Hepatic stellate cell (primary cell): ENCODE measurements around the gene RTN4RL2.
A peak's percentile ranks its signal among the peaks of the same experiment; 100 is the strongest.

Source experiments
- DNase-seq: peaks from one replicate; pipeline ENCODE4 v3.0.0; 2011; ENCODE audit warnings: low spot score

RTN4RL2 gene

DNA sequence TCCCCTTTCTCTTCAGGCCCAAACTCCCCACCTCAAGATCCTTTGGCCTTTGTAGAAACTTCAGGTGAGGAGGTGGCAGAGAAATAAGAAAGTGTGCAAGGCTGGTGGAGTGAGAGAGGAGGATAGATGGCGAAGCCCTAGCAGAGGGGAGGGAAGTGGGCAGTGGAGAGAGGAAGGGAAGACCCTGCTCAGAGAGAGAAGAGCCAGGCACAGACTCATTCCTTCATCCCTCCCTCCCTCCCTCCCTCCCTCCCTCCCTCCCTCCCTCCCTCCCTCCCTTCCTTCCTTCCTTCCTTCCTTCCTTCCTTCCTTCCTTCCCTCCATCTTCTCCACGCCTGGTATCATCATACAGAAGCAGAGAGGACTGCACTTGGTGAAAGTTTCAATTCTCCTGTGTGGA, 21.0 kb downstream of the RTN4RL2 start:
- no peak for DNase-seq

DNA sequence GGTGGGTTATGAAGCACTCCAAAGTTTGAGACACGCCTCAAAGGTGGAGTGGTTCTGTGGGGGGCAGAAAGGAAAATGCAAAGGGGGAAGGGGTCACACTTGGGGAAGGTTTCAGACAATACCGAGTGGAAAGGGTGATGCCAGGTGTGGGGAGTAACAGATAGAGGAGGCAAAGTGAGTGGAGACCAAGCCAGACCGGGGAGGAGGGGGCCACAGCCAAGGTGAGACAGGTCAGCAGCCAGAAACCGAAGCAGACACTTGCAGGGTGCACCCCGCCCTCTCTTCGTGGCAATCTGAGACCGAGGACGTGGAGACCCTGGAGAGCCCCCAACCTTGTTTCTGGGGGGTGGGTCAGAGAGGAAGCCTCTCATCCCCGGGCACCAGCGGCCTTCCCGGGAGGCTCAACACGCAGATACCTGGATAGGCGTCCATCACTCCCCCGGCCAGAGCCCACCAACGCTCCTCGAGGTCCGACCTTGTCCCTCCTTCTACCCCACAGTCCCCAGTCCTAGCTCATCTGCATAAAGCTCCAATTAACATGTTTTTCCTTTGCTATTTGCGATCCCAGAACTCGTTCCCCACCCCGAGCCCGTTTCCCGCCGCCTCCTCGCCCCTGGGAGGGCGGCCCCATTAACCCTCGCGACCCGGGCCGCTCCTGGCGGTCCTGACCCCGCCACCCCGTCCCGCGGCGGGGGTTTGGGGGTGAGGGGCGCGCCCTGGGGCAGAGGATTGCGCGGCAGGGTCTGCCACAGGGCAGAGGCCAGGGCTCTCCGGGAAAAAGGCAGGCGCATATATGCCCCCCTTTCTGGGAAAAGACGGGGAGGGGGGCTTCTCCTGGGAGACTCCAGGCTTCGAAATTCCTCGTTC, 21.8 kb downstream of the RTN4RL2 start:
- DNase-seq: no peak

DNA sequence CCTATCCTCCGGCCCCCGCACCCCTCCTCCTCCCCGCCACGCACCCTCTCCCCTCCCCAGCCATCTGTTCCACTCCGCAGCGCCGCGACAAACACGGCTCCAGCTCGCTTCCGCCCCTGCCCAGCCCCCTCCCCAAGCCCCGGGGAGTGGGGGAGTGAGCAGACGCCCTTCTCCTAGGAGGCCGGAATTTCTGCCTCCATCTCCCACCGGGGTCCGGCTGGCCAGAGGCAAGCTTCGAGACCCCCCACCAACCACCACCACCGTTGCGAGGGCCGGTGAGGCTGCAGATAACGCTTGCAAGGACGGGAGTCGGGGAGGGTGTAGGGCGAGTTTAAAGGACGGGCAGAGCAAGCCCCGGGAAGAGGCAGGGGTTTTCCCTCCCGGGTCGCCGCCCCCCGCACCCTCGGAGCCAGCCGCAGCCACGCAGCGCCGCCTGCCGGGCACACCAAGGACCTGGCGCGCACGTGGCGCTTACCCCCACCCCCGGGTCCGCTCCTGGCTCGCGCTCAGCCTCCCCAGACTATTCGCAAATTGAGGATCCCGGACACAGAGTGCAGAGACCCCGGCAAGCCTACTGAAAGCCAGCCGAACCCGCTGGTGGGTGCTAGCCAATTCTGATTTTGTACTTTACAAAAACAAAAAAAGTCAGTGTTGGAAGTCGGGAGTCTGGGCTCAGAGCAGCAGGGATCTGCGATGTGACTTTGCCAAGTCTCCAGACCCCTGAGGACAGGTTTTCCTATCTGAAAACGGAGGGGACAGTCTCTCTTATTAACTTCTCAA, 22.6 kb downstream of the RTN4RL2 start:
- DNase-seq: peak; percentile 71

DNA sequence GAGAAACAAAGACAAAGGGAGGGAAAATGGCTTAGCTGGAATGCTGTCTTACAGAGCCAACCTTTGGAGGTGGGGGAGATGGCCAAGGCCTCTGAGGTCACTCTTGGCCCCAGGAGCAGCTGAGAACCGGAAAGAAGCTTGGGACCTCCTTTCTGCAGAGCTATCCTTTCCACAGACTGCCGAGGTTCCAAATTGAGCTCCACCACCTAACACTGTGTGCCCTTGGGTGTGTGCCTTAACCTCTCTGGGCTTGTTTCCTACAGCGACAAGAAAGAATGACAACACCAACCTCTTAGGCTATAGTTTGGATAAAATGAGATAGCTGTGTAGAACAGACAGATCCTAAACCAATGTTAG, 23.2 kb downstream of the RTN4RL2 start:
- DNase-seq: no peak

DNA sequence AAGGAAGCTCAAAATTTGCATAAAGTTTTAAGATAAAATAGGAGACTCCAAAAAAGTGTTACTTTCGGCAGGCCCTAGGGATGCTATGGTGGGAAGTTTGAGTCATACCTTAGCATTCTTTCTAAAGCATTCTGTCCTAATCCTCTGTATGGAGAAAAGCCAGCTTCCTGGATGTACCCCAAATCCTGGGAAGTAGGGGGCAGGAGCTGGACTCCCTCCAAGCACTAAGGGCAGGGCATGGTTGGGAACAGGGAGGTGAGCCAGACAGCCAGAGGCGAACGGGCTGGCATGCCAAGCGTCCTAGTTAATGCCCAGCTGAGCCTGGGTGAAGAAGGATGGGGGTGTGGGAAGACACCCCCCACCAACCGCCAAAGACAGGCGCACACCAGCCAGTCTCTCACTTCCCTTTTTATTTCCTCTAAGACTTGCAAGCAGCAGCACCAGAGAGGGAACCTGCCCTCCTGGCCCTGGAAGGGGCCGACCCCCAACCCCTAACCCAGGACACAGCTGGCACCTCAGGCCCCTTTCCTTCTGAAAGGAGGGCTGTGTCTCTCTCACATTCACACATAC, 23.9 kb downstream of the RTN4RL2 start:
- no peak for DNase-seq

DNA sequence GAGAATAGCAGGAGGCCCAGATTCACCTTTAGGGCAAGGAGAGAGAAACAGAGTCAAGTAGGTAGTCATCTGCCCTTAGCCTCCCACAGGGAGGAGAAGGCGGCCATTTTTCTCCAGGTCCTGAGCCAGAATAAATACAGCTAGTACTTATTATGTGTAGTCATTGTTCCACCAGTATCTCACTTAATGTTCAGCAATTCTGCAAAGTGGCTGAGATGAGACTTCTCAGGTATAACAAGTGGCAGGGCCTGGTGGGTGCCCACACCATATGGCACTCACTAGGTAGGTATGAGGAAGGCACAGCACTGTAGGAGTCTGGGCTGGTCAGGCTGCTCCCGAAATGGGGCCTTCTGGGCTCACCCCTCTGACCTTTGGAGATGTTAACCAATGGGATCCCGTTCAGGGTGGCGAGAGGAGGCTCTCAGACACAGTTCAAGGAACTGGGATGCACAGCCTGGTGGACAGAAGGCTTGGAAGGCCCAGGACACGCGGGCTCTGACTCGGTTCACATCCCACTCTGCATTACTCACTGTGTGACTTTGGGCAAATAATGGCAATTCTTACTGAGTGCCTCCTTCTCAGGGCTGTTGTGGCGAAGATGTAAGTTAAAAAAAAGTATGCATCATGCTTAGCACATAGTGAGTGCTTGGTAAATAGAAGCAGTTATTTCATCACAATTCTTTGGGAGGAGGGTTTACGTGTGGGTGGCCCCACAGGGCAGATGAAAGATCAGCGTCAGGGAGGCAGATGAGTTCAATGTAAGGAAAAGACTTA, 25.1 kb downstream of the RTN4RL2 start:
- DNase-seq: no peak

DNA sequence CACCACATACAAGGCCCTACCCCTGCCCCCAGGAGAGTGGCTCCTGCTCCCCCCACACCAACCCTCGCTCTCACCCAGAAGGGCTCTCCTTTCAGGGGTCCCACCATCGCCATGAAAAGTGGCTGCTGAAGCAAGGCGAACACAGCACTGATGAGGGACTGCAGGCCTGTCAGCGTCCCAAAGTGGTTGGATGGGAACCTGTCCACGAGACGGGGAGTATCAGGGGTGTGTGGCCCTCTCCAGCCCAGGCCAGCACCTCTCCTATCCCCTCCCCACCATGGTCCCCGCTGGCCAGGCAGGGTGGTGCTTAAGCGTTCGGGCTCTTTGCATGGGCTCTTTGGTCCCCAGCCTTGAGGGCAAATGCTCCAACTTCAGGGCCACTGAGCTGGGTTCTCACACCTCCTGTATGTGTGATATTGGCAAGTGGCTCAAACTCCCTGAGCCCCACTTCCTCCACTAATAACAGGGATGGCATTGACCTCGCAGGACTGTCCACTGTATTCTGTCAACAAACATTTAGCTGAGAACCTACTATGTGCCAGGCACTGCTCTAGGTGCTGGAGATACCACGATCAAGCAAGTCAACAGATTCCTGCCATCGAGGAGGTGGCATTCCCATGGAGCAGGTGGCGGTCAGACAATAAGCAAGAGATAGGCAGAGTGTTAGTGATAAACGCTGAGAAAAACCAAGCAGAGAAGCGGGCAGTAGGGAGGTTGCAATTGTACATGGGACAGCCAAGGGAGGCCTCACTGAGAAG, 26.9 kb downstream of the RTN4RL2 start:
- DNase-seq: no peak

DNA sequence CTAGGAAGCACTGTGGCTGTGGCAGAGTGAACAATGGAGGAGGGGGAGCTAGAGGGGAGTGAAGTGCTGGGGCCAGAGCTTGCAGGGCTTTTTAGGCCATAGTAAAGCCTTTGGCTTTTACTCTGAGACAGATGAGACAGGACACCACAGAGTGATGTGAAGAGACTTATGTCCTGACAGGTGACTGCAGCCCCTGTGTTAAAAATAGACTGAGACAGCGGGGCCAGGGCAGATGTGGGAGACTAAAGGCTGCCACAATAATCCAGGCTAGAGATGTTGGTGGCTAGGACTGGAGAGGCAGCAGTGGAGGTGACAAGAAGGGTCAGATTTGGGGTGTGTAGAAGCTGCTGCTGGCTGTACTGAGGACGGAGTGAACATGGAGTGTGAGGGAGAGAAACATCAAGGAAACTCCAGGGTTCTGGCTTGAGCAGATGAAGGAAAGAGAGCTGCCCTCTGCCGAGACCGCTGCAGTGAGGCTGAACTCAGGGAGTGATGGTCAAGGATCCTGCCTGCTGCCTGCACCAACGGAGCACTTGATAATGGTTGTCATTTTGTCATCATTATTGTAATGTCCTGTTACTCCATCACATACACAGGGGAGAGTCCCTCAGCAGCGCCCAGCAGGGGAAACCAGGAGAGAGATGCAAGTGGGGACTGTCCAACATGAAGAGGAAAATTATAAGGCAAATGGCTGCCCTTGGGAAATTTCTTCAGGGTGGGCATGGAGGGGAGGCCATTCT, 27.8 kb downstream of the RTN4RL2 start:
- no peak for DNase-seq

DNA sequence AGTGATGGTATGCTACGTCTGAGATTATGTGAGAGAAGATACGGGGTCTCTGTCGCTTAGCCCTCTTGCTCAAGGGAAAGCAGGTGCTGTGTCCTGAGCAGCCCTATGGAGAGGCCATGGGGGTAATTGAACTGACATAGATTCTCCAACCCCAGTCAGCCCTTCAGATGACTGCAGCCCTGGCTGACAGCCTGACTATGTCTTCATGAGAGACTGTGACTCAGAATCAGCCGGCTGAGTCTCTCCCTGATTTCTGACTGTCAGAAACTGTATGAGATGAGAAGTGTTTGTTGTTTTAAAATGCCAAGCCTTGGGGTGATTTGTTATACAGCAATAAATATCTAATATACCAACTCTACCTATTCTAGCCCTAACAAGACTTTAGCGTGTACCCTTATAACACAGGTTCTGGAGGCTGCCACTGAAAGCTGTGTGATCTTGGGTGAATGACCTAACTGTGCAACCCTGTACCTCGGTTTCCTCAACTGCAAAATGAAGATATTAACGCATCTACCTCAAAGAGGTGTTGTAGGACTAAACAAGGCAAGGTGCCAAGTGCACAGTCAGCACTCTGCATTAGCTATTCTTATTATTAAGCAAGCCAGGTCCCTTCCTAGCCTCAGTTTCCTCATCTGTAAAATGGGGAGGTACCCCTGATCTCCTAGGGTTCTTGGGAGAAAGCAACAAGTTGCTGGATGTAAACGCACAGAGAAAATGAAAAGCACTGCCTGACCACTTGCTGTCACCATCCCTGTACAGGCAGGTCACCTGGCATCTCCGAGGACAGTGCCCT, 30.3 kb downstream of the RTN4RL2 start:
- no peak for DNase-seq

DNA sequence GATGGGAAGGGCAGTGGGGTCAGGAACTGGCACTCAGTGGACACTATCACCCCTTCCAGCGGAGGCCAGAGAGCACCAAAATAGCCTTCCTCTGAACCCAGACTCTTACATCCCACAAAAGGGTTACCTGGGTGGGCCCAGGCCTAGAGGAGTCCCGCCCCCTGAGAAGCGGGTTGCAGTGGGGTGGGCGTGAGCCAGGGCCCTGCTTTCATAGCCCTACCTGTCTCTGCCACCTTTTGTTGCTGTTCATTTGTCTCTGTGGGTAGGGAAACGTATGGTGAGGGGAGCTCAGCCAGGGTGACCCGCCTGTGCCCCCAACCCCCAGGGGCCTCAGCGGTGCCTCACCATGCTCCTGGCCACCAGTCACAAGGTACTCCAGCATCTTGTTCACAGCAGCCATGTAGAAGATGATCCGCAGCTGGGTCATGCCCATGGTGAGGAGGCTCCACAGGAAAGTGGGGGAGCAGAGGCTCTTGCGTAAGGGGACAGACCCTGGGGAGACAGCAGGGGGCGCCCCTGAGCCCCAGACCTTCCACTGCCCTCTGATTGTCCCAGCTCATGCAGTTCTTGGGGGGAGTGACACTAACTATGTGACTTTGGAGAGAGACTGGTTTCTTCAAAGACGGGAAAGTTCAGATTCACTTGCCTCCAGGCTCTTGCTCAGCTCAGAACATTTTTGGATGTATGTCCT, 31.2 kb downstream of the RTN4RL2 start:
- no peak for DNase-seq

DNA sequence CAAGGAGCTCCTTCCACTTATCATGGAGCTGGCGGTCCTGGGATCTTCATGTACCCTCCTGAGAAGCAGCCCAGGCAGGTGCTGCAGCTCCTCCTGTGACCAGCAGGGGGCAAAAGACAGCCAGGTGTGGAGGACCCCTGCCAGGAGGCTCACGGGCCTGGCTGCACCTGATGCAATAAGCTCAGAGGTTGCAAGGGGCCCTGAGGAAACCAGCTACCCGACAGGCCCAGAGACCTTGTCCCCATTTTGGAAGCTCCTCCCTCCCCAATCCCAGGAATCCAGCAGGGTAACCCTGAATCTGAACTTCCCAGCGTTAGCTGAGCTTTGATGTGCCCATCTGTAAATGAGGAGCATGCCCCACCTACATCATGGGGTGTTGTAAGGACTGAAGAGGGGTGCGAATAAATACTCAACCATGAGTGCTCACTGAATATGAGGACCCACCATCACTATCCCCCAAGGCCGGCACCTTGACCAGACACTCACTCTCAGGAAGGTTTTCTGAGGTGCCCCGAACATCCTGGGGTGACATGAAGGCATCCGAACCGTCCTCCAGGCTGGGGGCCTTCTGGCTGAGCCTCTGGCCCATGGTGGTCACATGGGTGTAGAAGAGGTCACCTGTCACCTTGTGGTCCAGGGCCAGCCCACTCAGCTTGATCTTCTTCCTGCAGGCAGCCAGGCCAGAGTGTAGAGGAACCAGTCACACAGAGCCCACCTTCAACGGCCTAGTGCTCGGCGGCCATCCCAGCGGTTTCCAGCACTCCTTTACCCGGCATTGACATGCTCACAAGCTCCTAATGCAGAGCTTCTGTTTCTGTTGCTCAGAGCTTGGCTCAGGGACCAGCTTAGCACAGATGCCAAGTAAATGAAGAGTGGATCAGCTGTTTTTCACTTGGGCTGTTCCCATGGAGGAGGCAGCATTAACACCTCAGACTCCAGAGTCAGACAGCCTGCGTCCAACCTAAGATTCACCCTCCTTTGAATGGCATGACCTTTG, 33.5 kb downstream of the RTN4RL2 start:
- DNase-seq: no peak

DNA sequence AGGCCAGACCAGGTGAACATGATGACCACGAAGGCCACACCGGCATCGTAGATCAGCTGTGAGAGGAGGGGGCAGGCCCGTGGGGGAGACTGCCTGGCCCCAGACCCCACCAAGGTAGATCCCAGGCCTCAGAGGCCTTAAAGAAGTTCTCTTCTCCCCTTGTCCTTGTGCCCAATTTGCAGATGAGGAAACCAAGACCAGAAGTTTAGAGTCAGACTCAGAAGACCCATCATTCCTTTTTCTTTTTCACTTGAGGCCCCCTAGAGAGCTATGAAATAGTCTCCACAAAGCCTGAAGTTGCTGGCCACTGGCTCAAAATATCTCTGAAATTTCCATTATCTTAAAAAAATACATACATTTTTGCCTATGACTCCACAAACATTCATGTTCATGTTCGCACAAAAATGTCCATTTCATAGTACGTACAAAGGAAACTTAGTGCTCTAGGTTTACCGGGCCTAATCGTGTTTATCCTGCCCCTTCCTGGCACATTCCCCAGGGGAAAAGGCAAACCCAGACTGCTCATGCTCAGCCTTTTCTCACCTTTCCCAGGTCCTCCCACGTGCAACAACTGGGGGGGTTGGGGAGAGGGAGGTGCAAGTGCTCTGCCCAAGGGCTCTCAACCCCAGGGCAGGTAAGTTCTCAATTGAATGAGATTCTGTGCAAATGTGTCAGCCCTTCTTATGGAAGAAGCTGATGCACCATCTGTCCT, 35.9 kb downstream of the RTN4RL2 start:
- no peak for DNase-seq

DNA sequence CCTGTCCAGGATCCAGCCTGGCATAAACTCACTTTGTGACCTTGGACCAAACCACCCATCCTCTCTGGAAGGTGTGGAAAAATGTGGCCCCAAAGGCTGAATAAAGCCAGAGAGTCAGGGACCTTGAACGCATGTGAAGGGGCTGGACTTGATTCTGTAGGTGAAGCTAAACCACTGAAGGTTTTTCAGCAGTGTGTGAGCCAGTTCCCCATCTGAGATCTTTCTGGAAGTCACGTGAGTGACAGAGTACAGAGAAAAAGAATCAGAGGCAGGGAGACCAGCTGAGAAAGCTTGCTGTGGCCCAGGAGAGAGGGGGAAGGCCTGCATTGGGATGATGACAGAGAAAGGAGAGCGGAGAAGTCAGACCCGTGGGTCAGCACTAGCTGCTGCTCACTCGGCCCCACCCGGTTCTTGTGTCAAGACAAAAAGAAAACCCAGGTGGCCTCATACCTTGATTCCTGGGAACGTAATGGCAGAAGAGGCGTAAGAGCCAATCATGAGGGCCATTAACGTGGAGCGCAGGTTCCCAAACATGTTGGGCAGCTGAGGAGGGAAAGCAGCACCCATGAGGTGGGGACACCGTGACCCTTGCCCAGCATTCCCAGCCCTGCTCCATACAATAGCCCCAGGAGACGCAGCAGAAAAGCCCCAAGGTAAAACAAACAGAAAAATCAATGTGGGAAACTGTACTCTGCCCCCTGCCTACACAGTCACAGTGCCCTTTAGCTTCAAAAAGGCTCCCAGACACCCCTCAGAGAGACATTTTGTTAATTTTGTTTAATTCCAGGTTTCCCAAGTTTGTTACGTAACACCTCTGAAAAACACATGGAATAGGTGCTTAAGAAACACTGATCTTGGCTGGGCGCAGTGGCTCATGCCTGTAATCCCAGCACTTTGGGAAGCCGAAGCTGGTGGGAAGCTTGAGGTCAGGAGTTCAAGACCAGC, 37.2 kb downstream of the RTN4RL2 start:
- DNase-seq: no peak

DNA sequence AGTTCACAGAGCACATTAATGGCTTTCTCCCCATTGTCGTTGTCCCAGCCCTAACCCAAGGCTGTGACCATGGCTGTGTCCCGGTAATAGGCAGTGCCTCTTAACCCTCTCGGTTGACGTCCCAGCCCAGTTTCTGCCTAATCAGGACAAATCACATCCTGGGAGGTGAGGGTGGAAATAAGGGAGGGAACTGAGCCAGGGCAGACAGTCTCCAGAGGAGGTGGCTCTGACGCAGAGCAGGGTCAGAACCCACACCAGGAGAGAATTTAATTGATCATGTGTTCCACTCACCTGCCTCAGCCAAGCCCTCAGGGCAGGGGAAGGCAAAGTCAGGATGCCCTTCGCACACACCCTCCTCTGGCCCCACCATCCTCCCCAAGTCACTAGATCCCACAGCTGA, 38.2 kb downstream of the RTN4RL2 start:
- no peak for DNase-seq

DNA sequence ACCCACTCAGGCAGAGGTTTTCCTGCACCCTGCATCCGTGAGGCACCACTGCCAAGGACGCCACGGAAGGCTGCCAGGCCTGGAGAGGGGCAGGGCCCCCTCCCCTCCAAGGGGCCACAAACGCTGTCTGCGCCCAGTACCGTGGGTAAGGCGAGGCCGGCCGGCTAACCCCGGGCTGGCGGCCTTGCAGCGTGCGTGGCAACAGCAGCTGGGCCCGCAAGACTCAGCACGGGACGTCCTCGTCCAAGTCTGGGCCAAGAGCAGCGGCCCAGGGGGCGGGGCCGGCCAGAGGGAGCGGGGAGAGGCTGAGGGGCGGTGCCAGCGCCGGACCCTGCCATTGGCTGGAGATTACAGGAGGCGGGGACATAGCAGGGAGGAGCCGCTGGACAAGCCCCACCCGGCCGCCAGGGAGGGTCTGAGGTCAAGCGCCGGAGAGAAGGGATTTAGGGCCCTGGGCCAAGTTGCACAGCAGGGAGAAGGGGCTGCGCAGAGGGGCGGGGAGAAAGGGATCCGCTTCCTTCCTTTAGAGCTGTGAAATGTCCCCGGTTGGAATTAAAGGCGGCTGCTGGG, 39.2 kb downstream of the RTN4RL2 start:
- peak; percentile 99 for DNase-seq

DNA sequence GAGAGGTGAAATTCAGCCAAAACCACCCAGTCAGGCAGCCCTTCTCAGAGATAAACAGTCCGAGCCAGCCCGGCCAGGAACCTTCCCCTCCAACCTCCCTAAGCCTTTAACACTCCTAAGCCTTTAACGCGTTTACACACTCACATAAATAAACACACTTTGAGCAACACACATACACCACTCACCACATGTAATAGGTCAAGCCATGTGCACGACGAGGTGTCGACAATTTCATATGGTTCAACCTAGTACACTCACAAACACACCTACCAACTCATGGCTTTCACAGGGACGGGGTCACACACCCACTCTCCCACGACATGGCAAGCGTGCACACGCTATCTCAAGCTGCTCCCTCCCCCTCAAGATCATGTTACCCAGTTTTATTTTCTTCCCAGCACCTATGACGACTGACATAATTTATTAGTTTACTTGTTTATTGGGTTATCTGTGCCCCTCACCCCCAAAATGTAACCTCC, 39.7 kb downstream of the RTN4RL2 start:
- DNase-seq: no peak
